GM10847 (cell line): ENCODE data around the gene NLRC5.

Source experiments
- POLR2A ChIP-seq: IDR thresholded peaks from 2 replicates; pipeline ENCODE4 v1.6.1; 2011; ENCODE audit not compliant: insufficient read length; ENCODE audit errors: extremely low read depth

Gene NLRC5

DNA sequence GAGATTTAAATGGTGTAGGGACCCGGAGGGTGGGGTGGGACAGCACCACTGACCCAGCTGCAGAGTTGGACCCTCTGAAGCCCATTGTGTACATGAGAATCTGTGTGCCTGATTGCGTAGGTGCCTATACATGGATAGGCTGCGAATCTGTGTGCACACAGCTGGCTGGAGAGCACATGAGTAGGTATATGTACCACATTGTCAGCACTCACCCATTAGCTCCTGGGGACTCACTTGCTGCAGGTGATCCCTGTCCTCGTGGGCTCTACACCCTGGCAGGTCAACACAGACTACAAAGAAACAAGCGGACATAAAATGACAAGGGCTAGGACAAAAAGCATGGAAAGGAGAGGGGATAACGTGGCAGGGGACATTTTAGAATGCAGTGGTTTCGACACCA is 38.9 kb upstream of the NLRC5 start:
- no peak for TF ChIP-seq POLR2A

GRCh38 chr16:56950881-56951771 is 38.2 kb upstream of the NLRC5 start:
- TF ChIP-seq POLR2A: no peak

DNA sequence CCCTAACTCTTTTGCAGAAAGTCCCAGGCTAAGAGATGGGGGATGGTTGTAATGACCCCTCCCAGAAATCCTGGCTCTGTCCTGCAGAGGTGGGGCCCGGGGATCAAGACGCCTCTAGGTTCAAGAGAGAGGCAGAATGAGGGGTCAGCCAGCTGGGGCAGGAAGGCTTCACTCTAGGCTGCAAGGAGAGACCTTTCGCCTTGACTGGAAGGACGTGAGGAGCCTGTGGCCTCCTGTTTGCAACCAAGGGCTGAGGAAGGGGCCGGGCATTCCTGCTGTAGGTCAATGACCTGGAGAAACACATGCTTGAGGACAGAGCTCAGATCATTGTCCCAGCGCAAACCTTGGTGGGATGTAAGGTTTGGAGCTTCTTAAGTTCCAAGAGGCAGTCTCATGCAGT is 36.4 kb upstream of the NLRC5 start:
- TF ChIP-seq POLR2A: no peak

DNA sequence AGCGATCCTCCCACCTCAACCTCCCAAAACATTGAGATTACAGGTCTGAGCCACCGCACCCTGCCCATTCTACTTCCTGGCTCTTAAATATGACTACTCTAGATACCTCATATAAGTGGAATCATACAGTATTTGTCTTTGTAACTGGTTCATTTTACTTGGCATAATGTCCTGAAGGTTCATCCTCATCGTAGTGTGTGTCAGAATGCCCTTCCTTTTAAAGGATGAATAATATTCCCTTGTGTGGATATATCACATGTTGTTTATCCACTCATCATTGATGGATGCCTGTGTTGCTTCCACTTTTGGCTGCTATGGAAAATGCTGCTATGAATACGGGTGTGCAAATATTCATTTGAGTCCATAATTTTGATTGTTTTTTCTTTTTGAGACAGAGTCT is 33.3 kb upstream of the NLRC5 start:
- TF ChIP-seq POLR2A: no peak

DNA sequence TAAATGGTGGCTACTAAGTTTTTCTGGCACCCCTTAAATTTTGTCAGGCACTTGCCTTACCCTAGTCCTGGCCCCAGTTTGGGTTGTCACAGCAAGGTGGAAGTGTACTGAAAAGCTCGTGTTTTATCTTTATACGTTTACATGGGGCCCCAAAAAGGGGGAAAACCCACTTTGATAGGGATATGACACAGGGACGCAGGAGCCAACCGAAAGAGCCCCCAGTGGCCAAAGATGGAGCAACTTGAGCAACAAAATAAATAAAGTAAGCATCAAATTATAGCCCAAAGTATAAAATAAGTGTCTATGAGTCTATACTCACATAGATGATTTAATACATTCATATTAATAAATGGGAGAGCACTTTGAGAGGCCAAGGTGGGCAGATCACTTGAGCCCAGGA is 32.6 kb upstream of the NLRC5 start:
- no peak for TF ChIP-seq POLR2A

- no peak for TF ChIP-seq POLR2A
Measured at GRCh38 chr16:56960681-56961281, 28.6 kb upstream of the NLRC5 start.

DNA sequence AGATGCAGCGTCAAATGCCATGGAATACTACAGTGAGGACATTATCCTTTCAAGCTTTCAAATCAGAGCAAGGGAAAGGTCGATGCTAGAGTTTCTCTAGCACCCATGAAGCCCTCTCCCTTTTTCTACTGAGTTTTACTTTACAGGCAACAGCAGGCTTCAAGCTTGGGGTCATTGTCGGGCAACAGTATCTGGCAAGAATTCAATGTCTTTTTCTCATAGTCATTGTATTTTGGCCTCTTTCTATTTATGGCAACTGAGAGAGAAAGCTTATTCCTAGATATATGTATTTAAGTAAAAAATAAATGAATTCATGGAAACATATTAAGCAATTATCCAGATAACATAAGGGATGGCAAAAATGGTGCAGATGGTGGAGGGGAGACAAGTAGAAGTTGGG is 28.0 kb upstream of the NLRC5 start:
- no peak for TF ChIP-seq POLR2A

GRCh38 chr16:56961851-56962281 is 27.5 kb upstream of the NLRC5 start, which contains the start of gene CETP:
TSS of gene CETP (plus strand) at chr16:56961950. CDS start at chr16:56961980, 30 bp downstream.
- no peak for TF ChIP-seq POLR2A

- no peak for TF ChIP-seq POLR2A
Measured at GRCh38 chr16:56964243-56965148, 24.9 kb upstream of the NLRC5 start.

DNA sequence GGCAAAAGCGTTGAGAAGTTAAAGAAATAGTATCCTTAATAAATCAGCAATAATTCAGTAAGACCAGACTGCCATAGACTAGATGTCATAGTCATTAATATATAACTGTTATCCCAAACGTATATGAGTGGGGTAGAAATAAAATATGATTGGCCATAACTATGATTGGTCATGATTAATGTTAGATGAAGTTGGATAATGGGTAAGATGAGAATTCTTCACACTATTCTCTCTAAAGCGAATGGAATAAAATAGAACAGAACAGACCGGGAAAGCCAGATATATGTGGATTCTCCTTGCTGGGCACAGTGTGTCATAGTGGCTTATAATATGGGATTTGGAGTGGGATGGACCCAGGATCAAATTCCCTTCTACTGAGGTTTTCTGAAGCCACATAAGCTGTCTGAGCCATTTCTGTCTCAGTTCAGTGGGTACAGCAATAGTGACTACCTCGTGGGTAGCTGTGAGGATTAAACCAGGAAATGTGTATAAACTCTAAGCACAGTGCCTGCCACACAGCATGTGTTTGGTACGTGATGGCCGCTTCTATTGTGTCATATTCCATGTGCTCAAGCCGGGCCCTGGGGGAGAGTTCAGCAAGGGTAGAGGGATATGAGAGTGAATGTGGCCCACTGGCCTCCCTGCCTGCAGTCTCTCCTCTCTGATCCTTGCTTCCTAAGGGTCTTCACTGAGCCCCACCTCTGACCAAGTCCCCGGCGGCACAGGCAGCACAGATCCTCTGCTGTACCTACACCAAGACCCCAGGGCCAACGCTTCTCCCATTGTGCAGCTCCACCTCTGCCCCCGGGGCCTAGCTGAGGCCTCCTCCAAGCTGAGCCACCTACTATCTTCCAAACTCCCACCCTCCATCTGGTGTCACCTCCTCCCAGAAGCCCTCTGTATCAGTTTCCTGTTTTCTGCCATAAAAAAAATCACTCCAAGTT is 23.9 kb upstream of the NLRC5 start:
- TF ChIP-seq POLR2A: no peak

DNA sequence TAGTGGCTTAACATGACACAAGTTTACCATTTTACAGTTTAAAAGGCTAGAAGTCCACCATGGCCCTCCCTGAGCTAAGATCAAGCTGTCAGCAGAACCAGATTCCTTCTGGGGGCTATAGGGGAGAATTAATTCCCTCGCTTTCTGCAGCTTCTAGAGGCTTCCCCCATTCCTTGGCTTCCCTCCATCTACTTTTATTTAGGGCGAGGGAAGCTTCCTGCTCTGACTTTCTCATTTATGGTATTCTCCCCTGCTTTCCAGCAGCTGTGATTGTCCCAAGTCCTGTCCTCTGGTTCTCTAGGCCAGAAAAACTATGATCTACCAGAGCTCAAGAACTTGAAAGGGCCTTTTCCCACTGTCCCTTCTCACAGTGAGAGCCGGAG is 23.3 kb upstream of the NLRC5 start:
- no peak for TF ChIP-seq POLR2A

DNA sequence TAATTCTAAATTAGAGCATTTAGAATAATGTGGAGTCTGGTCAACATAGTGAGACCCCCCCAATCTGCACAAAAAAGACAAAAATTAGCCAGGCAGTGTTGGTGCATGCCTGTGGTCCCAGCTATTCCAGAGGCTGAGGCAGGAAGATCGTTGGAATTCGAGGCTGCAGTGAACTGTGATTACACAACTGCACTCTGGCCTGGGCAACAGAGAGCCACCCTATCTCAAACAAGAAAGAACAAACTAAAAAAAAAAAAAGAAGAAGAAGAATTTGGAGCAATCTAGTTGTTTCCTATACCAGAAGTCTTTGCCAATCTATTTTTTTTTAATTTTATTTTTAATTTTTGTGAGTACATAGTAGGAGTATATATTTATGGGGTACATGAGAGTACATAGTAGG is 21.6 kb upstream of the NLRC5 start:
- TF ChIP-seq POLR2A: no peak

- no peak for TF ChIP-seq POLR2A
Measured at GRCh38 chr16:56969769-56970168, 19.6 kb upstream of the NLRC5 start.
